HL-60/S4 (cell line): ENCODE results near the gene SALL2.

Source experiments
- in situ Hi-C: fragments of 300-500 bp; cut with MboI; formaldehyde crosslinking; loops from 2 replicates; pipeline ENCODE4 v1.14.3; 2022; ENCODE audit warnings: low sequenced_read_pairs

Gene SALL2

DNA sequence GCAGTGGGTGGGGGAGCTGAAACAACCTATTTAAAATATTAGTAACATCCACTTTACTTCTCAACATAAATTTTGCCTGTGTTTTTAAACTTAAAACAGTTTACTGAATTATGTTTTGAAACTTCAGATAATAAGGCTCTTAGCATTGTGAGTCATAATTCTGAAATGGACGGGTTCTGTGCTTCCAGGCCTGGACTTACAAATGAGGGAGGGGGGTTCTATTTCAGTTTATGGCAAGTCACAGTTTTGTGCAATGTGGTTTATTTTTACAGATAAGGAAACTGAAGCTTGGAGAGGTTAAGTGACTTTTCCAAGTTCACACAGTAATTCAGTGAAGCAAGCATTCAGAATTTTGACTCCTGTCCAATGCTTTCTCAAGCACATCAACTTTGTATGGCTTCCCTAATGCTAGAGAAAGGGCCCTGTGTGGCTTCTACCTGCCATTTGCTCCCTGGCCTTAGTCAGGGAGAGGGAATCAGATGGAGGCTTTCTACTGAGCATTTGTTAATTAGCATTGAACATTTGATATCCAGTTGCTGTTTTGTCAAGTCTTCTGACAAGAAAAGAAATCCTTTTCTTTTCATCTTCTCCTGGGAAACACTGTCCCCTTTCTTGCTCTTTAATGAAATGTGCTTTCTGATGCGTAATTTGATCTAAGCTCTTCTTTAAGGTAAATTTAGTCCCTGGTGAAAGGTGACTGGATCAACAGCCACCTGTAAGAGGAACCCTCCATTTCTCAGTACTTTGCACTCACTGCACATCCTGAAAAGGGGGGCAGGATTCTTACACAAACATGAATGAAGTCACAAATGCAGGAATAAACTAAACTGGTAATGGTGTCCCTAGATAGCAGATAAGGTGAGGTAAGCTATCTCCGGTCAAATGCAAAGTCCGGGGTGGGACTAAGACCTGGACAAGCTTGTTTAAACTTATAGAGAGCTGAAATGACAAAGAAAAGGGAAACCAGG is 2.5 kb upstream of the SALL2 start:
- in situ Hi-C loops, result no loop called here

DNA sequence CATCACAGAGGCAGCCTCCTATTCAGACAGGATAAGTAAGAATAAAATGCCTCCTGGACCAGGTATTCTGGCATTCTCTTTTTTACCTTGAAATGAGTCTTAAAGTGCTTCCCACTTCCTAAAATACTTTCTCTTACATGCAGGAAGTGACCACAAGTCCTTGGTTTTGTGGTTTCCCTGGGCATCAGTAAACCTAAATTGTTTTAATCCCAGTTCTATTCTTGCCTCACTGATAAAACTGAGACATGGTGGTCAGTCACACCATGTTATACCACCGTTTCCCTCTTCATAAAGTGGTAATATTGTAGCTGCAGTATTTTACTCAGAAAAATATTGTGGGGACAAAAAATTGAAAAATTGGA is 1.2 kb upstream of the SALL2 start:
- in situ Hi-C loops, result no loop called here

DNA sequence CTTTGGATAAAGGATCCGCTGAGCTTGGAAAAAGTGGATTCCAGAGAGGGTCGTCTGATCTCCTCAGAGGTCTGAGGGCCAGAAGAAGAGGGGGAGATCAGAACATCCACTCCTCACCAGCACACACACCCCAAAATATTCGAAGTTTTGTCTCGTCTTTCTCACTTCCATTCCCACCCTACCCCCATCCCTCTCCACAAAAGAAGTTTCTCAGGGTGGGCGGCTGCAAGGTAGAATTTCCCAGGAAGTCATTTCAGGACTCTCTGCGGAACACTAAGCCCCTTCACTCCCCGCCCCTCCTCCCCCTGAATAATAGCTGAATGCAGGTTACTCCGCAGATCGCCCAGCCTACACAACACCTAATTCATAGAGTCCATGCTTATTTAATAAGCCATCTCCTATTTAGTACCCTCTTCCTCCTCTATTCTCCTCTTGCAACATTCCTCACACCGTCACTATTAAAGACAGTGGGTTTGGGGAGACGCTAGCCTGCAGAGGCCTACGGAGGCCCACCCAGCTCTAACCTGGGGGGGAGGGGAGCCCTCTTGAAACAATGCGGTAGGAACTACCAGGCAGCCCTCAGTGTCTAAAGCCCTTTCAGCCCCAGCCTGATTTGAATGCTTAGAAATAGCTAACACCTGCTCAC is 649 bp upstream of the SALL2 start:
- in situ Hi-C loops, result no loop called here

DNA sequence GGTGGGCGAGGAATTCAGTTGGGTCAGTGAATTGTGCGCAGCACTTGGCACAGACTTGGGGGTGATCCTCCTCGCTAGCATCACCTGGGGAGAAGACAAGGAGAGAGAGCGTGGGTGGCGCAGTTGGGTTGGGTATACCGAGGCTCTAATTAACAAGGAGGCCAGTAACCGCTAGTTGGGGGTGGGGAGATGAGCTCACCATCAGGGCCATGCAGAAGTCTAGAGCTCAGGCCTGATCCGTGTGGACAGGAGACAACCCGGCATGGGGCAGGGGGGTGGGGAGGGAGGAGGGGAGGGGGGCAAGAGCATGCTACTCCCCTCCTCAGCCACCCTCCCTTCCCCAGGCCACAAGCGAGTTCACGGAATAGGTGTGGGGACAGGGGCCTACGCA is 580 bp downstream of the SALL2 start:
- in situ Hi-C loops, result no loop called here

DNA sequence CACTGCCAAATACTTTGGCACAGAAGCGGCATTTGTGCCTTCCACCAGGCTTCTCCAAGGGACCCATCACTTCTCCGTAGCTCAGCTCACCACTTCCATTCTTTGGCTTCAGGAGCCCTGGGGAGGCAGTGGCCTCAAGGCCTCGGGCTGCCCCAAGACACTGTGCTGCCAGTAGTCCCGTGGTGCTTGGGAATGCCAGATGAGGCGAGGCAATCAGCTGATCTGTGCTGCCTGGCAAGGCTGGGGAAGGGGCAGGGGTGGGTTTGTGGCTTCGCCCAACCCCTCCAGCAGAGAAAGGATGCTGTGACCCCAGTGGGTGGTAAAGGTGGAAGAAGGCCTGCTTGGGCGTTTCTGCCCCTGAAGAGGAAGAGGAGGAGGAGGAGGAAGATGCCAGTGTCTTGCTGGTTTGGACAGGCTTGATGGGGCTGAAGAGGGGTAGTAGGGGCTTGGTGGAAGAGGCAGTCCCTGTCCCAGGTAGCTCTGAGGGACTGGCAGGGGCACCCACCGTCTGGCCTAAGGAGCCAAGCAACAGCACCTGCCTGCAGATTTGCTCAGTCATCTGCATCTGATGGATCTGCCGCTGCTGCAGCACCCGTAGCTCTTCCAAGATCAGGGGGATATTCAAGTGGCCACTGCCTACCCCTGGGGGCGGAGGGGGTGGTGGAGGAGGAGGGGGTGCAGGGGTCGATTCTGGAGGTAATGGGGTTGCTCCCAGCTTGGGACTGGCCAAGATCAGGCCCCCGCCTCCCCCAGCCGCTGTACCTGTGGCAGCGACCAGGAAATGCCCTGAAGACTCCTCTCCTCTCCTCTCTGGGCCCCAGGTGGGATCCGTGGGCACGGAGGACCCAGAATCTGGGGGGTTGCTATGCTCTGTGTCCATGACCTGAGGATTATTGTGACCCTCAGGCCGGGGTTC is 1.3 kb downstream of the SALL2 start:
- in situ Hi-C loops, result no loop called here

DNA sequence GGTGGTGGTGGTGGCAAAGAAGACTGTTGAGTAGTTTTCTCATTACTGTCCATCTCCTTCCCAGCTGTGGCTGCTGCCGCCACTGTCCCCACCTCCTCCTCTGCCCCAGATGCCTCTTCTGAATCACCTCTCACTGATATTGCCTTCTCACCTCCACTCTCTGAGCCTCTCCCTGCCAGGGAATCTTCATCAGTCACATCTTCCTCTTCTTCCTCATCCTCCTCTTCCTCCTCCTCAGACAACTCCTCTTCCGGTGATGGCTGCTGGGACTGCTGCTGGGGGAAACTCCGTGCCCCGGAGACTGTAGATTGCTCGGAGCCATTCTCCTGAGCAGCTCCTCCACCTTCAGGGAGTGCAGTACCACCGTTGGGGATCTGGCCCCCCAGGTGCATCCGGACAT is 2.9 kb downstream of the SALL2 start:
- in situ Hi-C loops, result no loop called here

DNA sequence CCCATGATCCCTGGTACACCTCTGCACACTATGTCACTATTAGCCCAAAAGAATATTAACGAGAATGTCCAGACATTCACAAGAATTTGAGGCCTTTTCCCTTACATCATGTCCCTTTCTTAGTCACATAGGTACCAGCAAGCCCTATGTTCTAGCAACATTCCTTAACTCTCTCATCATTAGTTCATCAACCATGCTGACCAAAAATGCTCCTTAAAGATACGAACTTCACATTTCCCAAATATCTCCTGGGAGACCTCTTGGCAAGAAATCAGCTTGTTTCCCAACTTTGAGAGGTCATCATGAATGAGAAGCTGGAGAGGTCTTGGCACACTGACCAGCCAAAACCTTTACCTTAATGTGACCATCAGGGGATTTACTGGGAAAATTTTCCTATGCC is 4.6 kb downstream of the SALL2 start:
- in situ Hi-C loops, result no loop called here

DNA sequence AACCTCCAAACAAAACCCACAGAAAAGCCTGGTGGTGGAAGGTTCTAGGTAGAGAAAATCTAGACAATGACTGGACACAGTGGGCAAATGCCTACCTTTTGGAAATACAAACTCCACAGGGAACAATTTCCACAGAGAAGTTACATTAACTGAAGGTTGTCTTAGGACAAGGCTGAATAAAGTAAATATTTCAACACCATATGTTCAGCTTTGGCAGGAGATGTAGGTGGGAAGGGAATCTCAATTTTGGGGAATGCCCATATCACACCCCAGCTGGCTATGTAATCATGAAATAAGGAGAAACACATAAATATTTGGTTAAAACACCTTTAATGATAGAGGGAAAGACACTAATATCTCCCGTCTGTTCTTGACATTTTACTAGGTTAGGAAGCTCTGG is 5.4 kb downstream of the SALL2 start:
- in situ Hi-C loops, result no loop called here

DNA sequence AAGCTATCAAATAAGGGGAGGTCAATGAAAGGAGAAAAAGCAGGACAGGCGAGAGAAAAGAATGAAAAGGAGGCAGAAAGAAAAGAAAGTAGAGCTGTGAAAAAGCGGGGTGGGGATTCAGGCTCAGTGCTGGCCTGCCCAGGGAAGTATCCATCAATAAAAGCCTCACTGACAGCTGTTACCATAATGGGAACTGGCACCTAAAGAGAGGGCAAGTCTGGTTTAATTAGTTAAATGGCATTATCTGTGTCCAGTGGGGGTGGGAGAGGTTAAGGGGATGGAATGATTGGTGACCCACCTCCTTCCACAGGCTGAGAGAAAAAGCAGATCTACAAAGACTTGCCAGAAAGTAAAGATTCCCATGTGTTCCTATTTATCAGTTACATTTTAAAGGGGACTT is 7.4 kb downstream of the SALL2 start:
- in situ Hi-C loops, result no loop called here

DNA sequence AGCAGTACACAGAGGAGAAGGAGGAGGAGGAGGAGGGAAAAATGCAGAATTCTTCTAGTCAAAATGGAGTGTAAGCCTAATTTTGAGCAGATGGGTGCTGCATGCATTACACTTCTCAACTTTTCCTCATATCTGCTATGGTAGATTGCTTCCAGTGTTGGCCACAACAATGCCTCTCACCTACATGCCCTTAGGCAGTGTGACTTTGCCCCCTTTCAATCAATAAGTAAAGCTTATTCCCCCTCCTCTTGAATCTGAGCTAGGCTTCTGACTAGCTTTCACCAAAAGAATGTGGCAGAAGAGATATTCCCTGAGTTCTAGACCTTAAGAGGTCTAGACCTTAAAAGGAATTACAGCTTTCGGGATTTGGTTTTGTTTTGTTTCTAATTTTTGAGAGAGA is 11.8 kb downstream of the SALL2 start:
- in situ Hi-C loops, result no loop called here

DNA sequence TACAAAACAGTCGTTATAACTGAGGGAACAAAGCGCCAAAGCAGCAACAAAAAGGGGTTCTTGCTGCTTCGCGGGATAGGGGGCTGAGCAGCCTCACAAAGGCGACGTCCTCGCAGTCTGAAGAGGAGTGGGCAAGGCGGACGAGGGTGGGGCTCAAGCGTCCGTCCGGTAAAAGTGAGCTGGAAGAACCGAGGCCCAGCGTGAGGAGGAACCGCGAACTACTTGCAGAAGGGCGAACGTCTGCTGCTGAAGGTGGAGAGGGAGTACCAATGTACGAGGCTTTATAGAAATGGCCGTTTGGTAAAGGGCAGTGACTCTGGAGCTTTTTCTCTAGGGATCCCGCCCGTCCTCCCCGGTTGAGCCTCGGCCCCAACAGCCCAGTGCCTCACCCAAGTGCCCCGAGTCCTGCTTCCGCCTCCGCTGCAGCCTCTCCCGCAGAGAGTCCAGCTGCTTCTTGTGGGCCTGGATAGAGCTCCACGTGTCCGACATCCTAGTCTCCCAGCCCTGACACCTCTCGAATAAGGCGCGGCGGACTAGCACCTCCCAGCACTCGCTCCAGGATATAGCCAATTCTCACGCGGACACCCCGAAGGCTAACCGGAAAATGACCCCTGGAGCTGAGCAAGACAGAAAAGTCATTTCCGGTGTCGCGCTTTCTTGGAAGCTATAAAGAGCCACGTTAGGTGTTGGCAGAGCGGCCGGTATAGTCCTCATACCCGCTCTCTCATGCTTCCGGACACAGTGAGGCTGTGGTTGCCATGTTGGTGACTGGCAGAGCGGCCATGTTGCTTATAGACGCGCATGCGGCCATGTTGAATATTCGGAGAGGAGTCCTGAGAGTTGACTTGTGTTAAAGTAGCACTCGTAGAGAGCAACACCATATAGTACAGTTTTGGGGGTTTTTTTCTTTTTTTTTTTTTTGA is 15.2 kb downstream of the SALL2 start, which contains the start of gene METTL3:
Gene METTL3, minus strand, starts transcription at position 606 of the 923 bp plus-strand sequence. Its CDS starts 117 bp downstream, at position 489.
- in situ Hi-C loops, result no loop called here

DNA sequence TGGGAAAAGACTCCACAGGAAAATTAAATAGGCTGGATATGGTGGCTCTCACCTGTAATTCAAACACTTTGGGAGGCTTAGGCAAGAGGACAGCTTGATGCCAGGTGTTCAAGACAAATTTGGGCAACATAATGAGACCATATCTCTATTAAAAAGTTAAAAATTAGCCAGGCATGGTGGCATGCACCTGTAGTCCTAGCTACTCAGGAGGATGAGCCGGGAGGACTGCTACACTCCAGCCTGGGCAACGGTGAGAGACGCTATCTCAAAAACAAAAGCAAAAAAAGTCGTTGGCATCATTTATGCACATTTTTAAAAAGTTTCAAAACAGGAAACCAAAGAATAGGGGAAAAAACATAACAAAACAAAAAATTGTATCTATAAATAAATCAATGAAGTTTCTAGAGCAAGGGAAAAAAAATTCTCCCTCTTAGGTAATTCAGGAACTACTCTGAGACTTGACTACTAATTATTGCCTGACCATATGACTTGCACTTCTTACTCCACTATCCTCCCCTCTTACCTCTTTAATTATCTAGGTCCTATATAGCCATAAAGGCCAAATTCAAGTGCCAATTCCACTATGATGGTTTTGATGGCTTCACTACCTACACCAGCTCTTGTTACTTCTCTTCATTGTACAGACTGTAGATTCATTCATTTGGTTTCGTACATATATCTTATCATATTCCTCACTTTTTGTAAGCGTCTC is 16.6 kb downstream of the SALL2 start:
- in situ Hi-C loops, result no loop called here

DNA sequence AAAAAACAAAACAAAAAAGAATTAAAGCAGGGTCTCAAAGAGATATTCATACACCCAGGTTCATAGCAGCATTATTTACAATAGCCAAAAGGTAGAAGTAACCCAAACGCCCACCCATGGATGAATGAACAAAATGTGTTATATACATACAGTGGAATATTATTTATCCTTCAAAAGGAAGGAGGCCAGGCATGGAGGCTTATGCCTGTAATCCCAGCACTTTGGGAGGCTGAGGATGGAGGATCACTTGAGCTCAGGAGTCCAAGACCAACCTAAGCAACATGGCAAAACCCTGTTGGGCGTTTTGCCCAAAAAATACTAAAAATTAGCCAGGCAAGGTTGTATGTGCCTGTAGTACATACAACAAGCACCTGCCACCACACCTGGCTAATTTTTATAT is 19.6 kb downstream of the SALL2 start:
- in situ Hi-C loops, result no loop called here

DNA sequence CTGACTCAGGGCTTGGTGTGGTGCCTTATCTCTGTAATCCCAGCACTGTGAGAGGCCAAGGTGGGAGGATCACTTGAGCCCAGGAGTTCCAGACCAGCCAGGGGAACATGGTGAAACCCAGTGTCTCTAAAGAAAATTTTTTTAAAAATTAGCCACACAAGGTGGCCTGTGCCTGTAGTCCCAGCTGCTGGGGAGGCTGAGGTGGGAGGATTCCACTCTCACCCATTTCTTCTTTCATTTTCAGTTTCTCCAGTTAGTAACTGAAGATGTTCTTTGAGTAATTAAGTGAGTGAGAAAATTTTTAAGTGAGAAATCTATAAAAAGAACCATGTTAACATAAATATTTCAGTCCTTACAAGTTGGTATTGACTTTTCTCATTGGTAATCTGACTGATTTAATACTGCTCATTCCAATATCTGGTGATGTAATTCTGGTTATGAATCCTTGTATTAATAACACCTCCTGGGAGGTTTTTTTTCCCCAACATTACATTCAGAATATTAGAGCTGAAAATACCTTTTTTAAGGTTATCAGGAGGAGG is 21.1 kb downstream of the SALL2 start:
- in situ Hi-C loops, result no loop called here

DNA sequence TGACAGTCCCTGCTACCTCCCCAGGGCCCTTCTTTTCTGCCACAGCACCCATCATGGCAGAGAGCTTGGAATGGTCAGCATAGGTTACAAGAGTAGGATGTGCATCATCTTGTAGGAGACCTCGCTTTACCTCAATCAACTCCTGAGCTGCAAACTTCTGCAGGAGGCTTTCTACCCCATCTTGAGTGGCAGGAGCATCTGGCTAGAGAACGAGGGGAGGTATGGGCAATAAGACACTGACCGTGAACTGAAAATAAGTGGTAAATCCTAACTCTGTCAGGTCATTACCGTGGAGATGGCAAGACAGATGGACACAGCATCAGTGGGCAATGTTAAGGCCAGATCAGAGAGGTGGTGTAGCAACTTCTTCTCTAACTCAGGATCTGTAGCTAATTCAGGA is 22.8 kb downstream of the SALL2 start:
- in situ Hi-C loops, result no loop called here

DNA sequence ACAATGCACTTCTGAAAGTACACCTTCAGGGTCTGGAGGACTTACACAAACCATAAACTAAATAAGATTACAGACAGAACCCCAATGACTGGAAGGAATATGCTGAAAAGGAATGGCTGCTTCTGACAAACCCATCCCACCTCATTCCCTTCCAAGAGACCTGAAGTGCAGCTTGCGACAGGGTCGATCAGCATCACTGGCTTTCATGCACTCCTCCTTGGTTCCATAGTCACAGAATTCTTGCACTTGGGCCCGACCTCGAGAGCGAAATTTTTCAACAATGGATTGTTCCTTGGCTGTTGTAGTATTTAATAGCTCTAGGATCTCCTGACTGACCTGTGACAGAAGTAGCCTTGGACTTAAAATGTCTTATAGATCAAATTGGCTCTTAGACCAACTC is 24.6 kb downstream of the SALL2 start:
- in situ Hi-C loops, result no loop called here

DNA sequence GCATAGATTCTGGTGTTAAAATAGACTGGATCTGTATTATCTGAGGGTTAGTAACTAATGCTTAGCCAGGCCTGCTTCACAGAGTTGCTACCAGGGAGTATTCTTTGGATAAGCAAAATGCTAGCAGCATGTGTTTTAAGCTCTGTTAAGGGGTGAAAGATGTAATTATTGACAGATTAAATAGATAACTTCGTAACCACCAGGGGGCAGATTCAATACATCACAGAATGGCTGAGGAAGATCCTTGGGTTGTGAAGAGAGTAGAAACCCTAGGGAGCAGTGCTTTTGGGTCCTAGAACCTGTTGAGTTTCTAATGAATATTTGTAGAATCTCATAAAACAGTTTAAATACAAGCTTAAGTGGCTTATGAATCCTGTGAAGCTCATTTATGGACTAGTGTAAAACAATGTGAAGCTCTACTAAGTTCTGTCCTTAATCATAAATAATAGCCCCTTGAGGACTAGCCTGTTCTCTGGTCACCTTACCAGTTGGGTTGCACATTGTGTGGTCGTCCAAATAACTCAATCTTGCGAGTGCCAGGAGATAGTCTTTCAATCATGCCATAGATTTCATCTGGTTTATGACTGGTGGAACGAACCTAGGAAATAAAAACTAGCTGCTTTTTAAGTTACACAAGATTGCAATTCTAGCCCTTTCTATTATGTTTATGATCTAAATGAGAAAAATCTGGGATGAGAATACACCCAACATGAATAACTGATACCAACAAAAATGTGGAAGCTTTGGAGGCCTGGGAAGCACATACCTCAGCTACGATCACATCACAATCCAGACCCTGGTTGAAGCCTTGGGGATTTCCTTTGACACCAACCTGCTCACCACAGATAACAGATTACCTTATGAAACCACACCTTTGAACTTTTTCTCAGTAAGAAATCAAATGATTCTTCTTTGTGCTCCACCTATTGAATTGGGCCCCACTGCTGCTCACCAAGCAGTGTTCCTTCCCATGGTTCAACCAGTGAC is 27.3 kb downstream of the SALL2 start:
- in situ Hi-C loops, result no loop called here

DNA sequence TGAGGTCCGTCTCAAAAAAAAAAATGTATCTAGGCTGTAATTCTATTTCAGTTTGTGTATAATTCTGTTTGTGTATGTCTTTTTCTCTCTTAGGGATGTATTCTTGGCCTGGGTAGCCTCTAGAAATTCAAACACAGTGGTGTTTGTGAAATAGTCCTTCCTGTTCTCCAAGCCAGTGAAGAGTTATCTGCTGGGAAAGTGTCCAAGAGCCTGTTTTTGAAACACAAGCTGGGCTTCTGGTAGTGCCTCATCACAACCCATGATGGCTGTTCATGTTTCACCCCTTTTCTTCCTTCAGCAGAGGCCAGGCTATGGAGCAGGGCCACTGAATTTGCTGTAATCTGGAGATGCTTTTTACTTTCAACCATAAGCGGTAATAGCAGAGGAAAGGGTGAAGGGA is 29.7 kb downstream of the SALL2 start:
- in situ Hi-C loops, result no loop called here
